Myometrial cell (primary cell): Measurements from ENCODE around the gene RGPD5. TPM values are rescaled to one million over a fixed set of nuclear protein-coding genes. Genes with fewer than 3 reads are reported as not detected.

Experiments
- total RNA-seq: library from RNA; depleted of rRNA; stranded (reverse); fragments of >200 nt; gene quantifications from 2 replicates; pipeline ENCODE4 v1.2.3, GENCODE V29; 2015

Gene RGPD5
- total RNA-seq: 2.6 and 5.1 TPM in 2 replicates

GRCh38 chr2:109794074-109794737 is at the start of gene RGPD5:
TSS of gene RGPD5 (plus strand) at chr2:109794305. CDS start at chr2:109794466, 161 bp downstream.

GRCh38 chr2:109898462-109899336 is 104.6 kb downstream of the RGPD5 start, which contains the start of gene LIMS3:
TSS of gene LIMS3 (plus strand) at chr2:109898688. CDS start at chr2:109898729, 41 bp downstream.

Other genes with a start within 250 kb of the RGPD5 start
- gene SEPTIN10, start 180.3 kb upstream of the RGPD5 start, total RNA-seq: 66.6 and 79.8 TPM in 2 replicates
- gene SOWAHC, start 179.9 kb upstream of the RGPD5 start, total RNA-seq: 6.1 and 7.1 TPM in 2 replicates
- 1.6 and 10.1 TPM in 2 replicates for gene LIMS3, start 104.4 kb downstream of the RGPD5 start, total RNA-seq